GM12878 (cell line): ENCODE results near the gene HELZ.

Source experiments
- CTCF ChIP-seq, 3 experiments: IDR thresholded peaks in 2 of 3; conservative IDR thresholded peaks in 1 of 3; 2 replicates each; pipeline ENCODE4 v1.5.1; 2011; ENCODE audit warnings: low read depth in 3 of 3, low read length in 3 of 3, mild to moderate bottlenecking in 3 of 3, control low read depth in 2 of 3, moderate library complexity in 2 of 3, inconsistent platforms in 1 of 3, mixed read lengths in 1 of 3; ENCODE audit not compliant: control insufficient read depth in 2 of 3, insufficient read depth in 1 of 3; ENCODE audit errors: extremely low read depth in 1 of 3
- DPF2 ChIP-seq: fragments of 450-650 bp; IDR thresholded peaks from 2 replicates; pipeline ENCODE4 v1.6.1; 2017; ENCODE audit warnings: mild to moderate bottlenecking
- GABPA ChIP-seq: IDR thresholded peaks from 2 replicates; pipeline ENCODE4 v1.6.1; 2014; ENCODE audit warnings: antibody characterized with exemption, low read depth, mild to moderate bottlenecking, inconsistent platforms
- HCFC1 ChIP-seq: fragments of 150-350 bp; IDR thresholded peaks from 2 replicates; pipeline ENCODE4 v1.6.1; 2014; ENCODE audit warnings: low read length
- JUND ChIP-seq: IDR thresholded peaks from 2 replicates; pipeline ENCODE4 v1.6.1; 2012; ENCODE audit warnings: low read depth, mild to moderate bottlenecking, low read length, improper control_type of control experiment, moderate library complexity
- POLR2AphosphoS5 ChIP-seq: IDR thresholded peaks from 2 replicates; pipeline ENCODE4 v1.6.1; 2011; ENCODE audit warnings: mild to moderate bottlenecking, low read length, inconsistent platforms
- RB1 ChIP-seq: fragments of 450-650 bp; formaldehyde crosslinking; IDR thresholded peaks from 2 replicates; pipeline ENCODE4 v1.6.1; 2017; ENCODE audit warnings: mild to moderate bottlenecking, borderline replicate concordance
- RCOR1 ChIP-seq: conservative IDR thresholded peaks from 2 replicates; pipeline ENCODE4 v1.6.1; 2012; ENCODE audit warnings: low read depth, low read length, improper control_type of control experiment
- RFX5 ChIP-seq: IDR thresholded peaks from 2 replicates; pipeline ENCODE4 v1.6.1; 2011; ENCODE audit warnings: low read depth, low read length, improper control_type of control experiment
- ZNF274 ChIP-seq: IDR thresholded peaks from one replicate; pipeline ENCODE4 v1.8.0; 2011; ENCODE audit not compliant: insufficient read length, insufficient read depth

GRCh38 chr17:67290244-67290643 lies 45.2 kb upstream of the HELZ start:
- TF ChIP-seq ZNF274 (no peak), CTCF (IDR thresholded peaks at IDR 0.05 in 2 of 3, conservative IDR thresholded peaks at IDR 0.05 in 1 of 3; ENCODE audit: control insufficient read depth in 2 of 3, extremely low read depth in 1 of 3, insufficient read depth in 1 of 3, low read depth in 3 of 3, low read length in 3 of 3) (no peak), GABPA (no peak), RB1 (no peak), JUND (no peak), RCOR1 (no peak), HCFC1 (no peak), POLR2AphosphoS5 (no peak), DPF2 (no peak), RFX5 (no peak)
